Liver (tissue), 9 donors: ENCODE data around the gene INTS1. TPM values are rescaled to one million over a fixed set of nuclear protein-coding genes. Genes with fewer than 3 reads are reported as not detected.

Experiments
- DNase-seq: peaks from one replicate; pipeline ENCODE4 v3.0.0-alpha.2; 2017; ENCODE audit warnings: low spot score
- H3K27ac ChIP-seq, 2 donors: one replicate each; pipeline ENCODE4 v1.7.0; 2013; ENCODE audit warnings: inconsistent platforms in 2 of 2, low read length in 2 of 2, control low read depth in 1 of 2, low read depth in 1 of 2, mild to moderate bottlenecking in 1 of 2
- H3K27me3 ChIP-seq, 4 donors: one replicate each; pipeline versions ENCODE4 v1.6.1 to v1.7.0; 2013; ENCODE audit warnings: low read length in 3 of 4, inconsistent platforms in 1 of 4, mild to moderate bottlenecking in 1 of 4, moderate library complexity in 1 of 4; ENCODE audit not compliant: control insufficient read depth in 4 of 4, insufficient read depth in 4 of 4
- H3K36me3 ChIP-seq, 4 donors: one replicate each; pipeline versions ENCODE4 v1.6.1 to v1.7.0; 2013; ENCODE audit warnings: low read length in 3 of 4, mild to moderate bottlenecking in 3 of 4, low read depth in 1 of 4, moderate library complexity in 1 of 4; ENCODE audit not compliant: control insufficient read depth in 4 of 4, insufficient read depth in 3 of 4
- H3K4me1 ChIP-seq, 4 donors: one replicate each; pipeline versions ENCODE4 v1.6.1 to v1.7.0; 2013; ENCODE audit warnings: low read length in 3 of 4, mild to moderate bottlenecking in 3 of 4, moderate library complexity in 1 of 4; ENCODE audit not compliant: control insufficient read depth in 4 of 4, insufficient read depth in 4 of 4
- H3K4me3 ChIP-seq, 3 donors: one replicate each; pipeline versions ENCODE4 v1.6.1 to v1.7.0; 2013; ENCODE audit warnings: low read length in 3 of 3, control low read depth in 1 of 3, low read depth in 1 of 3, mild to moderate bottlenecking in 1 of 3
- H3K9ac ChIP-seq, 2 donors: one replicate each; pipeline ENCODE4 v1.7.0; 2013; ENCODE audit warnings: low read length in 2 of 2, mild to moderate bottlenecking in 2 of 2, moderate library complexity in 2 of 2, control low read depth in 1 of 2, low read depth in 1 of 2
- H3K9me3 ChIP-seq, 4 donors: one replicate each; pipeline versions ENCODE4 v1.6.1 to v1.7.0; 2013; ENCODE audit warnings: low read length in 3 of 4; ENCODE audit not compliant: control insufficient read depth in 4 of 4
- EGR1 ChIP-seq, 2 donors: IDR thresholded peaks; 2 replicates each; pipeline ENCODE4 v1.6.1; 2016 to 2018; ENCODE audit warnings: antibody characterized with exemption in 2 of 2, low read depth in 2 of 2
- FOXA1 ChIP-seq: IDR thresholded peaks from 2 replicates; pipeline ENCODE4 v1.6.1; 2016; ENCODE audit warnings: antibody characterized with exemption
- FOXA2 ChIP-seq: IDR thresholded peaks from 2 replicates; pipeline ENCODE4 v1.6.1; 2016; ENCODE audit warnings: antibody characterized with exemption
- GABPA ChIP-seq, 2 donors: IDR thresholded peaks in 1 of 2; conservative IDR thresholded peaks in 1 of 2; 2 replicates each; pipeline ENCODE4 v1.6.1; 2016; ENCODE audit warnings: antibody characterized with exemption in 2 of 2, mild to moderate bottlenecking in 1 of 2, moderate library complexity in 1 of 2
- HNF4A ChIP-seq, 2 donors: conservative IDR thresholded peaks; 2 replicates each; pipeline ENCODE4 v1.6.1; 2016; ENCODE audit warnings: antibody characterized with exemption in 2 of 2, mild to moderate bottlenecking in 2 of 2
- HNF4G ChIP-seq: IDR thresholded peaks from 2 replicates; pipeline ENCODE4 v1.6.1; 2016; ENCODE audit warnings: antibody characterized with exemption
- JUND ChIP-seq, 2 donors: IDR thresholded peaks; 2 replicates each; pipeline ENCODE4 v1.6.1; 2016; ENCODE audit warnings: antibody characterized with exemption in 2 of 2
- NR2F2 ChIP-seq: IDR thresholded peaks from 2 replicates; pipeline ENCODE4 v1.6.1; 2016; ENCODE audit warnings: antibody characterized with exemption
- RAD21 ChIP-seq, 2 donors: IDR thresholded peaks; 2 replicates each; pipeline ENCODE4 v1.6.1; 2016; ENCODE audit warnings: antibody characterized with exemption in 2 of 2, mild to moderate bottlenecking in 2 of 2
- RXRA ChIP-seq, 2 donors: IDR thresholded peaks; 2 replicates each; pipeline ENCODE4 v1.6.1; 2017 to 2018; ENCODE audit warnings: antibody characterized with exemption in 2 of 2, mild to moderate bottlenecking in 1 of 2
- SP1 ChIP-seq: IDR thresholded peaks from 2 replicates; pipeline ENCODE4 v1.6.1; 2018; ENCODE audit warnings: antibody characterized with exemption, mild to moderate bottlenecking
- TAF1 ChIP-seq: conservative IDR thresholded peaks from 2 replicates; pipeline ENCODE4 v1.6.1; 2016; ENCODE audit warnings: antibody characterized with exemption, mild to moderate bottlenecking
- YY1 ChIP-seq: IDR thresholded peaks from 2 replicates; pipeline ENCODE4 v1.6.1; 2016; ENCODE audit warnings: antibody characterized with exemption, mild to moderate bottlenecking
- WGBS: extraction: QIAGEN DNeasy Blood & Tissue Kit; methylation state at CpG from one replicate; pipeline ENCODE4 v1.1.7; 2013; 5-methylcytosine and 5-hydroxymethylcytosine counted together
- polyA plus RNA-seq, 2 donors: library from polyadenylated mRNA; stranded (reverse) in 1 of 2; unstranded in 1 of 2; fragments of 200-250 nt in 1 of 2; fragments of >200 nt in 1 of 2; fragmentation: Nextera tagmentation in 1 of 2; extraction: Ambion mirVana in 1 of 2; gene quantifications; one replicate each; pipeline versions ENCODE4 v1.2.1 to v1.2.3, GENCODE V29; 2013 to 2015
- total RNA-seq, 2 donors: library from RNA; depleted of rRNA; stranded (reverse); fragments of >200 nt; gene quantifications; one replicate each; pipeline ENCODE4 v1.2.3, GENCODE V29; 2014
- TF ChIP-seq, protein P1 (sequence below): IDR thresholded peaks from 2 replicates; pipeline ENCODE4 v1.6.1; 2016; ENCODE audit warnings: antibody characterized with exemption, mild to moderate bottlenecking
- TF ChIP-seq, protein P2 (sequence below): IDR thresholded peaks from 2 replicates; pipeline ENCODE4 v1.6.1; 2016; ENCODE audit warnings: antibody characterized with exemption
- TF ChIP-seq, protein P3 (sequence below): IDR thresholded peaks from 2 replicates; pipeline ENCODE4 v1.6.1; 2016; ENCODE audit warnings: antibody characterized with exemption
- TF ChIP-seq, protein P4 (sequence below): IDR thresholded peaks from 2 replicates; pipeline ENCODE4 v1.6.1; 2016; ENCODE audit warnings: antibody characterized with exemption
- TF ChIP-seq, protein P5 (sequence below): fragments of 150-350 bp; IDR thresholded peaks from 2 replicates; pipeline ENCODE4 v1.5.1; 2017; ENCODE audit warnings: improper control_type of control experiment, low read depth, low read length; ENCODE audit not compliant: missing input control
- donor health status: healthy.
- donor health status: healthy.
- donor health status: healthy.
- donor health status: healthy.
- donor health status: healthy.

Gene INTS1
- total and polyA plus RNA-seq, 4 donors, result 14.6 to 37.9 (median 30.7) TPM

DNA sequence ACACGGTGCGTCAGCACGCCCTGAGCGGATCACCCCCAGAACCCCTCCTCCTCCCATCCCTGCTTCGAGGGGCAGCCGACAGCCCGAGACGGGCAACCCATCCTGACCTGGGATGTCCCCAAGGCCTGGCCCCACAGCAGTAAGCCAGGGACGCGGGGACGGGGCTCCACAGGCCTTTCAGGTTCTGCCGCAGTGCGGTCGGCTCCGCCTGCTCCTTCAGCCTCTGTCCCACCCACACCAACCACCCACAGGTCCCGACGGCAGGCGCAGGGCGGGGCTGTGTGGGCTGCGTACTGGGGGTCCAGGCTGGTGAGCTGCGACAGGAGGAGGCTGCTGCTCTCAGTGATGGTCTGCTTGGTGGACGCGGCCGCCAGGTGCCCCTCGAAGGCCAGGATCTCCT, 16.7 kb downstream of the INTS1 start (continued):
- TF ChIP-seq, protein P1, sequence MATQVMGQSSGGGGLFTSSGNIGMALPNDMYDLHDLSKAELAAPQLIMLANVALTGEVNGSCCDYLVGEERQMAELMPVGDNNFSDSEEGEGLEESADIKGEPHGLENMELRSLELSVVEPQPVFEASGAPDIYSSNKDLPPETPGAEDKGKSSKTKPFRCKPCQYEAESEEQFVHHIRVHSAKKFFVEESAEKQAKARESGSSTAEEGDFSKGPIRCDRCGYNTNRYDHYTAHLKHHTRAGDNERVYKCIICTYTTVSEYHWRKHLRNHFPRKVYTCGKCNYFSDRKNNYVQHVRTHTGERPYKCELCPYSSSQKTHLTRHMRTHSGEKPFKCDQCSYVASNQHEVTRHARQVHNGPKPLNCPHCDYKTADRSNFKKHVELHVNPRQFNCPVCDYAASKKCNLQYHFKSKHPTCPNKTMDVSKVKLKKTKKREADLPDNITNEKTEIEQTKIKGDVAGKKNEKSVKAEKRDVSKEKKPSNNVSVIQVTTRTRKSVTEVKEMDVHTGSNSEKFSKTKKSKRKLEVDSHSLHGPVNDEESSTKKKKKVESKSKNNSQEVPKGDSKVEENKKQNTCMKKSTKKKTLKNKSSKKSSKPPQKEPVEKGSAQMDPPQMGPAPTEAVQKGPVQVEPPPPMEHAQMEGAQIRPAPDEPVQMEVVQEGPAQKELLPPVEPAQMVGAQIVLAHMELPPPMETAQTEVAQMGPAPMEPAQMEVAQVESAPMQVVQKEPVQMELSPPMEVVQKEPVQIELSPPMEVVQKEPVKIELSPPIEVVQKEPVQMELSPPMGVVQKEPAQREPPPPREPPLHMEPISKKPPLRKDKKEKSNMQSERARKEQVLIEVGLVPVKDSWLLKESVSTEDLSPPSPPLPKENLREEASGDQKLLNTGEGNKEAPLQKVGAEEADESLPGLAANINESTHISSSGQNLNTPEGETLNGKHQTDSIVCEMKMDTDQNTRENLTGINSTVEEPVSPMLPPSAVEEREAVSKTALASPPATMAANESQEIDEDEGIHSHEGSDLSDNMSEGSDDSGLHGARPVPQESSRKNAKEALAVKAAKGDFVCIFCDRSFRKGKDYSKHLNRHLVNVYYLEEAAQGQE, result no peak
- no peak for TF ChIP-seq YY1
- TF ChIP-seq, protein P2, sequence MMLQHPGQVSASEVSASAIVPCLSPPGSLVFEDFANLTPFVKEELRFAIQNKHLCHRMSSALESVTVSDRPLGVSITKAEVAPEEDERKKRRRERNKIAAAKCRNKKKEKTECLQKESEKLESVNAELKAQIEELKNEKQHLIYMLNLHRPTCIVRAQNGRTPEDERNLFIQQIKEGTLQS, result no peak

DNA sequence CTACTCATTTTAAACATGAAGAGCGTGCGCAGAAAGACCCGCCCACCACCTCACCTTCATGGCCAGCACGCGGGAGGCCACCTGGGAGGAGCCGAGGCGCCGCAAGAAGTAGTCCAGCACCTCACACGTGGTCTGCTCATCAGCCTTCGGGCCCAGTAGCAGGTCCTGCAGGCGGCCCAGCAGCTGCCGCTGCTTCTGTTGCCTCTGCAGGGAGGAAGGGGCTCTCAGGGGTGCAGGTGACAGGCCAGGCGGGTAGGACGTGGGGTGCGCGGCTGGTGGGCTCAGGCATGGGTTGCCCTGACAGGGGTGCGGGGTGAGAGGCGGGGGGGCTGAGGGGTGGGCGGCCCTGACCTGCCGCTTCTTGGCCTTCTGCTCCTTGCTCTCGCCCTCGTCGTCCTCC, 17.6 kb downstream of the INTS1 start:
- TF ChIP-seq JUND (IDR thresholded peaks at IDR 0.05), result no peak
- no peak for TF ChIP-seq RAD21 (IDR thresholded peaks at IDR 0.05)
- TF ChIP-seq SP1, result no peak
- no peak for TF ChIP-seq RXRA (IDR thresholded peaks at IDR 0.05)
- TF ChIP-seq, protein P3, sequence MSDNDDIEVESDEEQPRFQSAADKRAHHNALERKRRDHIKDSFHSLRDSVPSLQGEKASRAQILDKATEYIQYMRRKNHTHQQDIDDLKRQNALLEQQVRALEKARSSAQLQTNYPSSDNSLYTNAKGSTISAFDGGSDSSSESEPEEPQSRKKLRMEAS, result no peak
- TF ChIP-seq FOXA2, result no peak
- TF ChIP-seq, protein P1, result no peak
- TF ChIP-seq TAF1, result no peak
- TF ChIP-seq, protein P4, sequence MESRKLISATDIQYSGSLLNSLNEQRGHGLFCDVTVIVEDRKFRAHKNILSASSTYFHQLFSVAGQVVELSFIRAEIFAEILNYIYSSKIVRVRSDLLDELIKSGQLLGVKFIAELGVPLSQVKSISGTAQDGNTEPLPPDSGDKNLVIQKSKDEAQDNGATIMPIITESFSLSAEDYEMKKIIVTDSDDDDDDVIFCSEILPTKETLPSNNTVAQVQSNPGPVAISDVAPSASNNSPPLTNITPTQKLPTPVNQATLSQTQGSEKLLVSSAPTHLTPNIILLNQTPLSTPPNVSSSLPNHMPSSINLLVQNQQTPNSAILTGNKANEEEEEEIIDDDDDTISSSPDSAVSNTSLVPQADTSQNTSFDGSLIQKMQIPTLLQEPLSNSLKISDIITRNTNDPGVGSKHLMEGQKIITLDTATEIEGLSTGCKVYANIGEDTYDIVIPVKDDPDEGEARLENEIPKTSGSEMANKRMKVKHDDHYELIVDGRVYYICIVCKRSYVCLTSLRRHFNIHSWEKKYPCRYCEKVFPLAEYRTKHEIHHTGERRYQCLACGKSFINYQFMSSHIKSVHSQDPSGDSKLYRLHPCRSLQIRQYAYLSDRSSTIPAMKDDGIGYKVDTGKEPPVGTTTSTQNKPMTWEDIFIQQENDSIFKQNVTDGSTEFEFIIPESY, result no peak
- TF ChIP-seq HNF4G, result no peak
- TF ChIP-seq NR2F2, result no peak
- no peak for TF ChIP-seq GABPA (IDR thresholded peaks at IDR 0.05 in 1 of 2, conservative IDR thresholded peaks at IDR 0.05 in 1 of 2)
- TF ChIP-seq EGR1 (IDR thresholded peaks at IDR 0.05; ENCODE audit: low read depth in 2 of 2), result no peak
- TF ChIP-seq, protein P5, sequence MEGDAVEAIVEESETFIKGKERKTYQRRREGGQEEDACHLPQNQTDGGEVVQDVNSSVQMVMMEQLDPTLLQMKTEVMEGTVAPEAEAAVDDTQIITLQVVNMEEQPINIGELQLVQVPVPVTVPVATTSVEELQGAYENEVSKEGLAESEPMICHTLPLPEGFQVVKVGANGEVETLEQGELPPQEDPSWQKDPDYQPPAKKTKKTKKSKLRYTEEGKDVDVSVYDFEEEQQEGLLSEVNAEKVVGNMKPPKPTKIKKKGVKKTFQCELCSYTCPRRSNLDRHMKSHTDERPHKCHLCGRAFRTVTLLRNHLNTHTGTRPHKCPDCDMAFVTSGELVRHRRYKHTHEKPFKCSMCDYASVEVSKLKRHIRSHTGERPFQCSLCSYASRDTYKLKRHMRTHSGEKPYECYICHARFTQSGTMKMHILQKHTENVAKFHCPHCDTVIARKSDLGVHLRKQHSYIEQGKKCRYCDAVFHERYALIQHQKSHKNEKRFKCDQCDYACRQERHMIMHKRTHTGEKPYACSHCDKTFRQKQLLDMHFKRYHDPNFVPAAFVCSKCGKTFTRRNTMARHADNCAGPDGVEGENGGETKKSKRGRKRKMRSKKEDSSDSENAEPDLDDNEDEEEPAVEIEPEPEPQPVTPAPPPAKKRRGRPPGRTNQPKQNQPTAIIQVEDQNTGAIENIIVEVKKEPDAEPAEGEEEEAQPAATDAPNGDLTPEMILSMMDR, result no peak
- TF ChIP-seq HNF4A (conservative IDR thresholded peaks at IDR 0.05), result no peak
- TF ChIP-seq, protein P2, result no peak
- no peak for TF ChIP-seq FOXA1
- DNase-seq, result no peak
- Histone ChIP-seq H3K9me3 (no peaks in the 10 kb centered on the region), H3K27me3 (no peaks in the 10 kb centered on the region), H3K36me3 (peaks cover 17 to 85% (median 20%) of the 10 kb centered on the region in 4 donors), H3K9ac (no peak overlapping the region), H3K4me3 (no peak overlapping the region), H3K27ac (no peak overlapping the region), H3K4me1 (no peaks in the 10 kb centered on the region)
- 92% methylated on average over 23 of the region's 23 CpGs for WGBS
